SU-DHL-6 (cell line): ENCODE data around the gene C20orf144.

ENCODE experiments used
- H2AFZ ChIP-seq: fragments of 200-600 bp; sonication (generic); 2 replicates; pipeline ENCODE4 v1.6.1; 2014; ENCODE audit warnings: low read depth, mild to moderate bottlenecking, moderate library complexity, mixed read lengths, antibody characterized with exemption, low read length; ENCODE audit not compliant: severe bottlenecking
- H3F3A ChIP-seq: fragments of 200-600 bp; shearing (Covaris generic); 2 replicates; pipeline ENCODE4 v1.6.0; 2016; ENCODE audit warnings: antibody characterized with exemption, mild to moderate bottlenecking; ENCODE audit not compliant: insufficient read depth
- H3K27ac ChIP-seq: fragments of 200-600 bp; sonication (generic); 2 replicates; pipeline ENCODE4 v1.5.1; 2016; ENCODE audit warnings: low read depth, mild to moderate bottlenecking, low read length, moderate library complexity, mixed read lengths
- H3K27me3 ChIP-seq: fragments of 200-600 bp; sonication (generic), shearing (Covaris generic); 2 replicates; pipeline ENCODE4 v1.6.0; 2014; ENCODE audit warnings: mild to moderate bottlenecking, low read length
- H3K36me3 ChIP-seq: fragments of 200-600 bp; sonication (generic); 2 replicates; pipeline ENCODE4 v1.6.1; 2014; ENCODE audit warnings: mild to moderate bottlenecking, low read length, mixed read lengths
- H3K4me2 ChIP-seq: fragments of 300-600, 200-600 bp; shearing (Covaris generic), sonication (generic); 2 replicates; pipeline ENCODE4 v1.6.0; 2014; ENCODE audit warnings: low read length, low read depth, mild to moderate bottlenecking; ENCODE audit not compliant: poor library complexity, severe bottlenecking
- H3K4me3 ChIP-seq: fragments of 200-600 bp; sonication (generic); 2 replicates; pipeline ENCODE4 v1.5.1; 2014; ENCODE audit warnings: antibody characterized with exemption, low read length, mild to moderate bottlenecking, mixed read lengths; ENCODE audit not compliant: insufficient read depth, poor library complexity, severe bottlenecking
- H3K79me2 ChIP-seq: fragments of 200-600 bp; sonication (generic); 2 replicates; pipeline ENCODE4 v1.6.1; 2014; ENCODE audit warnings: mild to moderate bottlenecking, low read length, moderate library complexity; ENCODE audit not compliant: insufficient read depth
- H3K9ac ChIP-seq: fragments of 200-600 bp; sonication (generic); 2 replicates; pipeline ENCODE4 v1.7.0; 2014; ENCODE audit warnings: mild to moderate bottlenecking, low read length
- H3K9me2 ChIP-seq: fragments of 200-600 bp; sonication (generic); replicated peaks from 2 replicates; pipeline ENCODE4 v1.6.1; 2014; ENCODE audit warnings: low read length; ENCODE audit not compliant: insufficient read depth
- H3K9me3 ChIP-seq: fragments of 200-600 bp; sonication (generic); 2 replicates; pipeline ENCODE4 v1.6.1; 2014; ENCODE audit warnings: low read length, mixed read lengths; ENCODE audit not compliant: insufficient read depth
- H4K20me1 ChIP-seq: fragments of 200-600 bp; sonication (generic); 2 replicates; pipeline ENCODE4 v1.6.1; 2014; ENCODE audit warnings: low read depth, mild to moderate bottlenecking, antibody characterized with exemption, low read length, moderate library complexity, mixed read lengths
- EZH2phosphoT487 ChIP-seq: fragments of 200-600 bp; sonication (generic), shearing (Covaris generic); conservative IDR thresholded peaks from 2 replicates; pipeline ENCODE4 v1.6.1; 2018; ENCODE audit warnings: mild to moderate bottlenecking, antibody characterized with exemption, low read length, moderate library complexity, mixed read lengths
- TF ChIP-seq, protein P1 (sequence below): fragments of 200-600 bp; sonication (generic); IDR thresholded peaks from one replicate; pipeline ENCODE4 v1.5.1; 2017; ENCODE audit warnings: antibody characterized with exemption, mild to moderate bottlenecking, low read length, moderate library complexity; ENCODE audit not compliant: insufficient read depth, poor library complexity, severe bottlenecking

The C20orf144 gene

DNA sequence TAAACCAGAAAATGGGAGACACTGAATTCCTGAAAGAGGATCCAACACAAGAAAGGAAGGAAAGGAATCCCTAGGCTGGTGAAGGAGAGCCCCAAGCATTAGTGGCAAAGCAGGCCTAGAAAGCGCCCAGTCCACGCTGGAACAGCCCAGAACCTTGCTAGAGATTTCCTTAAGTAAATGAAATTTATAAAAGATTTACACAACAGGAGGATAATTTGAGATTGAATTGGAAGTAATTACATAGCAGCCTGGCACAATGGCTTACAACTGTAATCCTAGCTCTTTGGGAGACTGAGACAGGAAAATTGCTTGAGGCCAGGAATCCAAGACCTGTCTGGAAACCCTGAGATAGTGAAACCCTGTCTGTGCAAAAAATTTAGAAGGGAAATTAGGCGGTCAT lies 26.8 kb upstream of the C20orf144 start:
- no peak overlapping the region for H3K4me2 ChIP-seq
- no peaks in the 10 kb centered on the region for H3K27me3 ChIP-seq
- no peak overlapping the region for H3K9ac ChIP-seq
- no peaks in the 10 kb centered on the region for H3K79me2 ChIP-seq
- H3F3A ChIP-seq, result no peaks in the 10 kb centered on the region
- no peaks in the 10 kb centered on the region for H4K20me1 ChIP-seq
- no peaks in the 10 kb centered on the region for H3K9me3 ChIP-seq
- H2AFZ ChIP-seq, result no peak overlapping the region
- no peak overlapping the region for H3K27ac ChIP-seq
- H3K4me3 ChIP-seq, result no peak overlapping the region
- no peaks in the 10 kb centered on the region for H3K9me2 ChIP-seq
- no peaks in the 10 kb centered on the region for H3K36me3 ChIP-seq
- no peak for TF ChIP-seq EZH2phosphoT487
- TF ChIP-seq, protein P1, sequence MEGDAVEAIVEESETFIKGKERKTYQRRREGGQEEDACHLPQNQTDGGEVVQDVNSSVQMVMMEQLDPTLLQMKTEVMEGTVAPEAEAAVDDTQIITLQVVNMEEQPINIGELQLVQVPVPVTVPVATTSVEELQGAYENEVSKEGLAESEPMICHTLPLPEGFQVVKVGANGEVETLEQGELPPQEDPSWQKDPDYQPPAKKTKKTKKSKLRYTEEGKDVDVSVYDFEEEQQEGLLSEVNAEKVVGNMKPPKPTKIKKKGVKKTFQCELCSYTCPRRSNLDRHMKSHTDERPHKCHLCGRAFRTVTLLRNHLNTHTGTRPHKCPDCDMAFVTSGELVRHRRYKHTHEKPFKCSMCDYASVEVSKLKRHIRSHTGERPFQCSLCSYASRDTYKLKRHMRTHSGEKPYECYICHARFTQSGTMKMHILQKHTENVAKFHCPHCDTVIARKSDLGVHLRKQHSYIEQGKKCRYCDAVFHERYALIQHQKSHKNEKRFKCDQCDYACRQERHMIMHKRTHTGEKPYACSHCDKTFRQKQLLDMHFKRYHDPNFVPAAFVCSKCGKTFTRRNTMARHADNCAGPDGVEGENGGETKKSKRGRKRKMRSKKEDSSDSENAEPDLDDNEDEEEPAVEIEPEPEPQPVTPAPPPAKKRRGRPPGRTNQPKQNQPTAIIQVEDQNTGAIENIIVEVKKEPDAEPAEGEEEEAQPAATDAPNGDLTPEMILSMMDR, result no peak

DNA sequence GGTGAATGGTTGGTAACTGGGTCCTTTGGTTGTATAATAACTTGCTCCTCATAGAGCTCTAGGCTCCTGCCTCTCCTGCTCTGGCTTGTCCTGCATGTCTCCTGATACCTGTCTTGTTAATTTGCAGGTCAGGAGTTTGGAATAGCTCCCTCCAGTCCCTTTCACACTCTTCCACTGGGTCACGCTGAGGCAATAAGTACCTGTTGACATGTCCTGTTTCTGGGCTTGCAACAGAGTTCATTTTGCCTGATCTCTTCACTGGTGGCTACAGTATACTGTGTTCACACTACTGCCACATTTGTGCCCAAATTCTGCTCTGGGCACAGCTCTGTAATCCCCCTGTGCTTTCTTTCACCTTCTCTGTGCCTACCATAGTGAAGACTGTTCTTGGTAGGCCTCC lies 25.4 kb upstream of the C20orf144 start:
- no peaks in the 10 kb centered on the region for H4K20me1 ChIP-seq
- H3K4me2 ChIP-seq, result no peak overlapping the region
- H3K9ac ChIP-seq, result no peak overlapping the region
- H3K9me3 ChIP-seq, result no peaks in the 10 kb centered on the region
- no peaks in the 10 kb centered on the region for H3K79me2 ChIP-seq
- H3K36me3 ChIP-seq, result no peaks in the 10 kb centered on the region
- TF ChIP-seq, protein P1, result no peak
- no peak overlapping the region for H3K27ac ChIP-seq
- H3F3A ChIP-seq, result no peaks in the 10 kb centered on the region
- no peak overlapping the region for H2AFZ ChIP-seq
- H3K9me2 ChIP-seq, result no peaks in the 10 kb centered on the region
- no peaks in the 10 kb centered on the region for H3K27me3 ChIP-seq
- H3K4me3 ChIP-seq, result no peak overlapping the region

DNA sequence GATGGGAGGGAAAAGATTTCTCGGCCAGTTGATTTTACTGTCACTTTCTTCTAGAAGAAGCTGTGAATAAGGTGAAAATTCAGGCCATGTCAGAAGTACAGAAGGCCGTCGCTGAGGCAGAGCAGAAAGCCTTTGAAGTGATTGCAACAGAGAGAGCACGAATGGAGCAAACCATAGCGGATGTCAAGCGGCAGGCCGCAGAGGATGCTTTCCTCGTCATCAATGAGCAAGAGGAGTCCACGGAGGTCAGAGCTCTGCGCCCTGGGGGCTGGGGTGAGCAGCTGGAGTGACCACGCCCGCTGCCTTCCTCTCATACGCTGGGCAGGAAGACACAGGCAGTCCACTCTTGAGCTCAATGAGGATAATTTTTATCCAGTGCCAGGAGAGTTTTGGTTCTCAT lies 21.8 kb upstream of the C20orf144 start:
- no peaks in the 10 kb centered on the region for H3F3A ChIP-seq
- no peak overlapping the region for H3K4me3 ChIP-seq
- no peaks in the 10 kb centered on the region for H3K9me2 ChIP-seq
- TF ChIP-seq, protein P1, result no peak
- no peak for TF ChIP-seq EZH2phosphoT487
- H3K27me3 ChIP-seq, result no peaks in the 10 kb centered on the region
- H3K79me2 ChIP-seq, result no peaks in the 10 kb centered on the region
- no peak overlapping the region for H3K27ac ChIP-seq
- no peak overlapping the region for H2AFZ ChIP-seq
- H3K4me2 ChIP-seq, result no peak overlapping the region
- no peaks in the 10 kb centered on the region for H4K20me1 ChIP-seq
- no peaks in the 10 kb centered on the region for H3K36me3 ChIP-seq
- H3K9ac ChIP-seq, result no peak overlapping the region
- H3K9me3 ChIP-seq, result no peaks in the 10 kb centered on the region
